Upper lobe of left lung (tissue), 4 donors: Measurements from ENCODE around the gene HOXA2.

Experiments
- EP300 ChIP-seq, 4 donors: sonication (generic); formaldehyde crosslinking; IDR thresholded peaks; one replicate each; pipeline ENCODE4 v1.5.1; 2017; ENCODE audit warnings: antibody characterized with exemption in 4 of 4, control low read depth in 2 of 4
- POLR2A ChIP-seq, 4 donors: fragments of 450-650 bp; IDR thresholded peaks; one replicate each; pipeline ENCODE4 v1.5.1; 2016 to 2017; ENCODE audit warnings: antibody characterized with exemption in 4 of 4, mild to moderate bottlenecking in 2 of 4
- TF ChIP-seq, protein P1 (sequence below), 6 experiments: fragments of 450-650 bp in 4 of 6; fragments of 200-600 bp in 2 of 6; sonication (generic) in 2 of 6; IDR thresholded peaks; one replicate each; pipeline ENCODE4 v1.5.1; 2016 to 2019; ENCODE audit warnings: antibody characterized with exemption in 6 of 6

DNA sequence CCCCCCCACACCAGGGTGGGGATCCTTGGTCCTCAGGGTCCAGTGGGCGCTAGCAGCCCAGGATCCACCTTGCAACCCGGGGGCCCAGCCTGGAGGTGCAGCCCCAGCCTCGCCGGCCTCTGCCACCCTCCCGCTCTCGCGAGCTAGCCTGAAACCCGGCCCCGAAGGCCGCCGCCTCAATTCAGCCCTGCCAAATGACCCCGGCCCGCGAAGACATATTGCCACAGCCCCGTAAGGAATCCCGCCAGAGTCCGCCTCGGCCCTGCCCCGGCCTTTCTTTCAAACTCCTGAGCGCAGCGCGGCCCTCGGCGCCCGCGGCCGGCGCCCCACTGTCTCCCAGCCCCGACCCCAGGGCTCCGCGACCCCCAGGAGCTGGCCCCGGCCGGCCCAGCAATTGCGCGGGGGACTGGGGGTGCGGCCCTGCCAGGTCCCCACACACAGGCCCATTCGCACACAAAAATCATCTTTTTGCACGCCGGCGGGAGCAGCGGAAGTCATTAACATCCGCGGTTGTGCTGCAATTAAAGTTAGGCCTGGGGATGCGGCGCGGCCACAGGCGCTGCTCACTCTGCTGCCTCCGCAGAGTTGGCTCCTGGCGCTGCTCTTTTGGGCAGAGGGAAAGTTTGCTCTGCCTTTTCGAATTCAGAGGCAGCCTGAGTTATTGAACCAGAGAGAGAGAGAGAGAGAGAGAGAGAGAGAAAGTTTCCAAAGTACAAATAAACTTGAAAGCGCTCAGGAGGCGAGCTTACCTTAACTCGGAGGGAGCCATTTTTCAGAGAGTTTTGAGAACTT, 37.0 kb upstream of the HOXA2 start:
- TF ChIP-seq EP300 (IDR thresholded peaks at IDR 0.05) (no peak), POLR2A (IDR thresholded peaks at IDR 0.05) (no peak)
- TF ChIP-seq, protein P1, sequence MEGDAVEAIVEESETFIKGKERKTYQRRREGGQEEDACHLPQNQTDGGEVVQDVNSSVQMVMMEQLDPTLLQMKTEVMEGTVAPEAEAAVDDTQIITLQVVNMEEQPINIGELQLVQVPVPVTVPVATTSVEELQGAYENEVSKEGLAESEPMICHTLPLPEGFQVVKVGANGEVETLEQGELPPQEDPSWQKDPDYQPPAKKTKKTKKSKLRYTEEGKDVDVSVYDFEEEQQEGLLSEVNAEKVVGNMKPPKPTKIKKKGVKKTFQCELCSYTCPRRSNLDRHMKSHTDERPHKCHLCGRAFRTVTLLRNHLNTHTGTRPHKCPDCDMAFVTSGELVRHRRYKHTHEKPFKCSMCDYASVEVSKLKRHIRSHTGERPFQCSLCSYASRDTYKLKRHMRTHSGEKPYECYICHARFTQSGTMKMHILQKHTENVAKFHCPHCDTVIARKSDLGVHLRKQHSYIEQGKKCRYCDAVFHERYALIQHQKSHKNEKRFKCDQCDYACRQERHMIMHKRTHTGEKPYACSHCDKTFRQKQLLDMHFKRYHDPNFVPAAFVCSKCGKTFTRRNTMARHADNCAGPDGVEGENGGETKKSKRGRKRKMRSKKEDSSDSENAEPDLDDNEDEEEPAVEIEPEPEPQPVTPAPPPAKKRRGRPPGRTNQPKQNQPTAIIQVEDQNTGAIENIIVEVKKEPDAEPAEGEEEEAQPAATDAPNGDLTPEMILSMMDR (IDR thresholded peaks at IDR 0.05): no peak
